Measurements from ENCODE around the gene SMPD3. TPM values are rescaled to one million over a fixed set of nuclear protein-coding genes. Genes with fewer than 3 reads are reported as not detected.
A peak's percentile ranks its signal among the peaks of the same experiment; 100 is the strongest.

The SMPD3 gene
- total and polyA plus RNA-seq, 5 donors: 0.14 to 0.94 (median 0.43) TPM

GRCh38 chr16:68373528-68374245, 74.6 kb downstream of the SMPD3 start:
- intact Hi-C loops (cut with DNase I): no loop called here
- 77% methylated on average over 18 of the region's 18 CpGs for WGBS
- no peak for ATAC-seq

GRCh38 chr16:68372806-68373205, 75.5 kb downstream of the SMPD3 start:
- H3K4me1 ChIP-seq (ENCODE audit: control insufficient read depth, insufficient read depth, low read length): no peaks in the 10 kb centered on the region
- no peaks in the 10 kb centered on the region for H3K9me3 ChIP-seq (ENCODE audit: control insufficient read depth, low read length)
- H3K27me3 ChIP-seq (ENCODE audit: control insufficient read depth, insufficient read depth): no peaks in the 10 kb centered on the region
- ATAC-seq: no peak
- DNase-seq: peak in 1 of 3 donors; percentile 20
- 88% methylated on average over 8 of the region's 8 CpGs for WGBS
- H3K4me3 ChIP-seq (ENCODE audit: low read length): no peak overlapping the region
- H3K27ac ChIP-seq (ENCODE audit: low read length): no peak overlapping the region
- intact Hi-C loops (cut with DNase I): no loop called here

More at GRCh38 chr16:68373528-68374245, 74.6 kb downstream of the SMPD3 start:
- Histone ChIP-seq H3K4me1 (ENCODE audit: control insufficient read depth, insufficient read depth, low read length) (no peaks in the 10 kb centered on the region), H3K27me3 (ENCODE audit: control insufficient read depth, insufficient read depth) (no peaks in the 10 kb centered on the region), H3K27ac (ENCODE audit: low read length) (no peak overlapping the region), H3K4me3 (ENCODE audit: low read length) (no peak overlapping the region), H3K9me3 (ENCODE audit: control insufficient read depth, low read length) (no peaks in the 10 kb centered on the region)
- peak in 1 of 3 donors; percentile 46 for DNase-seq

GRCh38 chr16:68372381-68372720, 76.0 kb downstream of the SMPD3 start:
- Histone ChIP-seq H3K27me3 (ENCODE audit: control insufficient read depth, insufficient read depth) (no peaks in the 10 kb centered on the region), H3K27ac (ENCODE audit: low read length) (no peak overlapping the region), H3K4me1 (ENCODE audit: control insufficient read depth, insufficient read depth, low read length) (no peaks in the 10 kb centered on the region), H3K4me3 (ENCODE audit: low read length) (no peak overlapping the region), H3K9me3 (ENCODE audit: control insufficient read depth, low read length) (no peaks in the 10 kb centered on the region)
- WGBS: 91% methylated on average over 3 of the region's 3 CpGs
- ATAC-seq (no peak), DNase-seq (no peak)
- intact Hi-C loops (cut with DNase I): no loop called here

- H3K4me3 ChIP-seq (ENCODE audit: low read length): no peak overlapping the region
- 93% methylated on average over 40 of the region's 40 CpGs for WGBS
- no peaks in the 10 kb centered on the region for H3K27me3 ChIP-seq (ENCODE audit: control insufficient read depth, insufficient read depth)
- no peaks in the 10 kb centered on the region for H3K4me1 ChIP-seq (ENCODE audit: control insufficient read depth, insufficient read depth, low read length)
- DNase-seq (peak in 1 of 3 donors; percentile 43), ATAC-seq (no peak)
- H3K9me3 ChIP-seq (ENCODE audit: control insufficient read depth, low read length): no peaks in the 10 kb centered on the region
- H3K27ac ChIP-seq (ENCODE audit: low read length): no peak overlapping the region
- intact Hi-C loops (cut with DNase I): no loop called here
Observed at GRCh38 chr16:68371706-68372380, 76.5 kb downstream of the SMPD3 start.

- Histone ChIP-seq H3K4me1 (ENCODE audit: control insufficient read depth, insufficient read depth, low read length) (no peaks in the 10 kb centered on the region), H3K4me3 (ENCODE audit: low read length) (no peak overlapping the region), H3K27me3 (ENCODE audit: control insufficient read depth, insufficient read depth) (no peaks in the 10 kb centered on the region), H3K9me3 (ENCODE audit: control insufficient read depth, low read length) (no peaks in the 10 kb centered on the region), H3K27ac (ENCODE audit: low read length) (no peak overlapping the region)
- DNase-seq (peak in 1 of 3 donors; percentile 48), ATAC-seq (no peak)
- whole genome bisulfite sequencing: 90% methylated on average over 27 of the region's 27 CpGs
- intact Hi-C loops (cut with DNase I): no loop called here
Observed at GRCh38 chr16:68371276-68371651, 77.0 kb downstream of the SMPD3 start.

- DNase-seq (peak in 1 of 3 donors; percentile 32), ATAC-seq (no peak)
- H3K27me3 ChIP-seq (ENCODE audit: control insufficient read depth, insufficient read depth): no peaks in the 10 kb centered on the region
- H3K4me3 ChIP-seq (ENCODE audit: low read length): no peak overlapping the region
- H3K4me1 ChIP-seq (ENCODE audit: control insufficient read depth, insufficient read depth, low read length): no peaks in the 10 kb centered on the region
- no peaks in the 10 kb centered on the region for H3K9me3 ChIP-seq (ENCODE audit: control insufficient read depth, low read length)
- WGBS: 81% methylated on average over 32 of the region's 32 CpGs
- no peak overlapping the region for H3K27ac ChIP-seq (ENCODE audit: low read length)
- intact Hi-C loops (cut with DNase I): no loop called here
Observed at GRCh38 chr16:68370581-68371275, 77.6 kb downstream of the SMPD3 start.

- intact Hi-C loops (cut with DNase I): no loop called here
- Histone ChIP-seq H3K4me3 (ENCODE audit: low read length) (no peak overlapping the region), H3K9me3 (ENCODE audit: control insufficient read depth, low read length) (no peaks in the 10 kb centered on the region), H3K27me3 (ENCODE audit: control insufficient read depth, insufficient read depth) (no peaks in the 10 kb centered on the region), H3K27ac (ENCODE audit: low read length) (no peak overlapping the region), H3K4me1 (ENCODE audit: control insufficient read depth, insufficient read depth, low read length) (no peaks in the 10 kb centered on the region)
- WGBS: 76% methylated on average over 23 of the region's 23 CpGs
- DNase-seq: no peak
- no peak for ATAC-seq
Observed at GRCh38 chr16:68369697-68370580, 78.4 kb downstream of the SMPD3 start.

- Histone ChIP-seq H3K4me1 (ENCODE audit: control insufficient read depth, insufficient read depth, low read length) (no peaks in the 10 kb centered on the region), H3K27ac (ENCODE audit: low read length) (no peak overlapping the region), H3K9me3 (ENCODE audit: control insufficient read depth, low read length) (no peaks in the 10 kb centered on the region), H3K27me3 (ENCODE audit: control insufficient read depth, insufficient read depth) (no peaks in the 10 kb centered on the region), H3K4me3 (ENCODE audit: low read length) (no peak overlapping the region)
- ATAC-seq (no peak), DNase-seq (no peak)
- intact Hi-C loops (cut with DNase I): no loop called here
- 72% methylated on average over 4 of the region's 4 CpGs for WGBS
Observed at GRCh38 chr16:68369168-68369567, 79.1 kb downstream of the SMPD3 start.

GRCh38 chr16:68368301-68368888, 79.9 kb downstream of the SMPD3 start:
- Histone ChIP-seq H3K4me3 (ENCODE audit: low read length) (no peak overlapping the region), H3K9me3 (ENCODE audit: control insufficient read depth, low read length) (no peaks in the 10 kb centered on the region), H3K27me3 (ENCODE audit: control insufficient read depth, insufficient read depth) (no peaks in the 10 kb centered on the region), H3K4me1 (ENCODE audit: control insufficient read depth, insufficient read depth, low read length) (no peaks in the 10 kb centered on the region), H3K27ac (ENCODE audit: low read length) (no peak overlapping the region)
- WGBS: 78% methylated on average over 12 of the region's 12 CpGs
- DNase-seq: peak in 1 of 3 donors; percentile 9
- intact Hi-C loops (cut with DNase I): no loop called here
- ATAC-seq: no peak

- no peaks in the 10 kb centered on the region for H3K9me3 ChIP-seq (ENCODE audit: control insufficient read depth, low read length)
- DNase-seq (peak in 1 of 3 donors; percentile 34), ATAC-seq (no peak)
- H3K4me3 ChIP-seq (ENCODE audit: low read length): no peak overlapping the region
- no peaks in the 10 kb centered on the region for H3K27me3 ChIP-seq (ENCODE audit: control insufficient read depth, insufficient read depth)
- intact Hi-C loops (cut with DNase I): no loop called here
- WGBS: 85% methylated on average over 14 of the region's 14 CpGs
- H3K4me1 ChIP-seq (ENCODE audit: control insufficient read depth, insufficient read depth, low read length): no peaks in the 10 kb centered on the region
- no peak overlapping the region for H3K27ac ChIP-seq (ENCODE audit: low read length)
Observed at GRCh38 chr16:68367891-68368290, 80.4 kb downstream of the SMPD3 start.
